IMR-90 (cell line): ENCODE data around the gene CELA2A. TPM values are rescaled to one million over a fixed set of nuclear protein-coding genes. Genes with fewer than 3 reads are reported as not detected.

Source experiments
- ATAC-seq: fragments of 200-7000 bp; cut with Tn5 transposase; 2 replicates; pipeline ENCODE4 v1.9.1; 2020; ENCODE audit warnings: low read depth, mild to moderate bottlenecking, moderate library complexity
- BruUV-seq: library from RNA; stranded (reverse); fragments of 400-500 nt; replicated peaks from 2 replicates; lab custom pipeline; 2021; lab: Mats Ljungman, UMichigan
- CTCF ChIA-PET: fragments of 300-600 bp; formaldehyde crosslinking; extraction: SDS; loops from one replicate; lab custom pipeline; 2021; ENCODE audit warnings: antibody characterized with exemption; lab: Yijun Ruan, JAX
- POLR2A ChIA-PET: fragments of 300-600 bp; sonication (Branson Sonifier 250); formaldehyde crosslinking; loops from one replicate; lab custom pipeline; 2022; ENCODE audit warnings: antibody characterized with exemption; ENCODE audit not compliant: unreplicated experiment; lab: Charles Lee
- DNase-seq: peaks from one replicate; pipeline ENCODE4 v3.0.0; 2013
- H2AFZ ChIP-seq: replicated peaks from 2 replicates; pipeline ENCODE3; 2013; ENCODE audit warnings: low read length, mild to moderate bottlenecking; ENCODE audit not compliant: poor library complexity
- H2AK5ac ChIP-seq: 2 replicates; pipeline ENCODE4 v1.6.1; 2013; ENCODE audit warnings: low read depth, low read length, inconsistent platforms
- H2AK9ac ChIP-seq: replicated peaks from 2 replicates; pipeline ENCODE3; 2013; ENCODE audit warnings: mild to moderate bottlenecking, low read depth, low read length, moderate library complexity; ENCODE audit not compliant: poor library complexity
- H2BK120ac ChIP-seq: 2 replicates; pipeline ENCODE4 v1.6.1; 2013; ENCODE audit warnings: low read depth, low read length, inconsistent platforms
- H2BK15ac ChIP-seq: 3 replicates; pipeline ENCODE4 v1.6.1; 2013; ENCODE audit warnings: low read depth, low read length, inconsistent platforms
- H2BK20ac ChIP-seq: 2 replicates; pipeline ENCODE4 v1.6.1; 2013; ENCODE audit warnings: low read depth, mild to moderate bottlenecking, inconsistent platforms, low read length, moderate library complexity
- H2BK5ac ChIP-seq: 2 replicates; pipeline ENCODE4 v1.6.1; 2013; ENCODE audit warnings: mild to moderate bottlenecking, low read depth, low read length, inconsistent platforms; ENCODE audit not compliant: poor library complexity, severe bottlenecking
- H3K14ac ChIP-seq: replicated peaks from 2 replicates; pipeline ENCODE4 v1.6.1; 2013; ENCODE audit warnings: low read depth, low read length, inconsistent platforms
- H3K18ac ChIP-seq: 2 replicates; pipeline ENCODE4 v1.6.1; 2013; ENCODE audit warnings: low read depth, low read length, control low read depth
- H3K23ac ChIP-seq: 2 replicates; pipeline ENCODE4 v1.6.1; 2013; ENCODE audit warnings: low read depth, low read length, inconsistent platforms
- H3K27ac ChIP-seq: 2 replicates; pipeline ENCODE4 v1.5.1; 2013; ENCODE audit warnings: mild to moderate bottlenecking, control low read depth, low read length; ENCODE audit not compliant: insufficient read depth
- H3K27me3 ChIP-seq: 2 replicates; pipeline ENCODE4 v1.6.1; 2013; ENCODE audit warnings: low read length; ENCODE audit not compliant: control insufficient read depth, insufficient read depth
- H3K36me3 ChIP-seq: 2 replicates; pipeline ENCODE4 v1.6.1; 2013; ENCODE audit warnings: low read length, mixed read lengths; ENCODE audit not compliant: control insufficient read depth, insufficient read depth
- H3K4ac ChIP-seq: 2 replicates; pipeline ENCODE4 v1.6.1; 2013; ENCODE audit warnings: low read depth, low read length, inconsistent platforms
- H3K4me1 ChIP-seq: 2 replicates; pipeline ENCODE4 v1.6.1; 2013; ENCODE audit warnings: low read length, mixed read lengths; ENCODE audit not compliant: control insufficient read depth, insufficient read depth
- H3K4me2 ChIP-seq: 2 replicates; pipeline ENCODE4 v1.6.1; 2013; ENCODE audit warnings: low read depth, mild to moderate bottlenecking, control low read depth, low read length, moderate library complexity
- H3K4me3 ChIP-seq: 2 replicates; pipeline ENCODE4 v1.5.1; 2013; ENCODE audit warnings: low read depth, mild to moderate bottlenecking, control low read depth, low read length, moderate library complexity; ENCODE audit not compliant: insufficient read depth
- H3K56ac ChIP-seq: 2 replicates; pipeline ENCODE4 v1.6.1; 2013; ENCODE audit warnings: low read length, inconsistent platforms; ENCODE audit not compliant: insufficient read depth; ENCODE audit errors: extremely low read depth
- H3K79me1 ChIP-seq, 2 experiments: 2 replicates each; pipeline ENCODE4 v1.6.1; 2013; ENCODE audit warnings: low read length in 2 of 2, inconsistent platforms in 1 of 2, low read depth in 1 of 2
- H3K9ac ChIP-seq: 2 replicates; pipeline ENCODE4 v1.6.1; 2013; ENCODE audit warnings: low read depth, low read length, control low read depth
- H3K9me1 ChIP-seq: 2 replicates; pipeline ENCODE4 v1.6.1; 2013; ENCODE audit warnings: low read length, inconsistent platforms; ENCODE audit not compliant: insufficient read depth
- H3K9me3 ChIP-seq: 2 replicates; pipeline ENCODE4 v1.6.1; 2013; ENCODE audit warnings: low read length; ENCODE audit not compliant: control insufficient read depth, insufficient read depth
- H4K20me1 ChIP-seq: 2 replicates; pipeline ENCODE4 v1.6.1; 2013; ENCODE audit warnings: low read length, inconsistent platforms; ENCODE audit not compliant: insufficient read depth
- H4K5ac ChIP-seq: 2 replicates; pipeline ENCODE4 v1.6.1; 2013; ENCODE audit warnings: mild to moderate bottlenecking, low read depth, low read length, control low read depth
- H4K8ac ChIP-seq, 2 experiments: 2 replicates each; pipeline ENCODE4 v1.6.1; 2013; ENCODE audit warnings: low read depth in 2 of 2, low read length in 2 of 2, control low read depth in 1 of 2, inconsistent platforms in 1 of 2
- H4K91ac ChIP-seq: 2 replicates; pipeline ENCODE4 v1.6.1; 2013; ENCODE audit warnings: low read depth, low read length, inconsistent platforms; ENCODE audit not compliant: insufficient read depth
- POLR2A ChIP-seq: IDR thresholded peaks from 2 replicates; pipeline ENCODE4 v1.6.1; 2012; ENCODE audit warnings: mild to moderate bottlenecking, low read depth, low read length
- WGBS, 2 experiments: methylation state at CpG; one replicate each; pipeline versions ENCODE4 v1.1.5 to v1.1.7; 2013; ENCODE audit warnings: missing lambda C conversion rate in 2 of 2; ENCODE audit not compliant: insufficient read length in 1 of 2; ENCODE audit errors: extremely low coverage in 2 of 2; 5-methylcytosine and 5-hydroxymethylcytosine counted together
- dilution Hi-C: fragments of 300-500 bp; cut with HindIII; formaldehyde crosslinking; loops from one replicate; pipeline ENCODE4 v1.14.3; 2018; ENCODE audit warnings: low sequenced_read_pairs; ENCODE audit not compliant: unreplicated experiment
- in situ Hi-C: fragments of 300-500 bp; cut with MboI; formaldehyde crosslinking; loops from 3 replicates; pipeline ENCODE4 v1.14.3; 2019; ENCODE audit warnings: low sequenced_read_pairs, inconsistent platforms, mixed read lengths
- intact Hi-C: fragments of 100-400 bp; cut with micrococcal nuclease; formaldehyde crosslinking; loops from 2 replicates; pipeline ENCODE4 v1.10.0; 2022
- polyA plus RNA-seq, 3 experiments: library from polyadenylated mRNA; depleted of rRNA; stranded (reverse); fragments of >200 nt; gene quantifications; 2 replicates each; pipeline ENCODE4 v1.2.3, GENCODE V29; 2012; ENCODE audit warnings: low replicate concordance in 1 of 3
- total RNA-seq: library from RNA; depleted of rRNA; stranded (reverse); fragments of >200 nt; gene quantifications from 2 replicates; pipeline ENCODE4 v1.2.3, GENCODE V29; 2012

The CELA2A gene
- total and polyA plus RNA-seq, 2 of the 4 experiments (the other 2 are of a cell fraction), result not detected

DNA sequence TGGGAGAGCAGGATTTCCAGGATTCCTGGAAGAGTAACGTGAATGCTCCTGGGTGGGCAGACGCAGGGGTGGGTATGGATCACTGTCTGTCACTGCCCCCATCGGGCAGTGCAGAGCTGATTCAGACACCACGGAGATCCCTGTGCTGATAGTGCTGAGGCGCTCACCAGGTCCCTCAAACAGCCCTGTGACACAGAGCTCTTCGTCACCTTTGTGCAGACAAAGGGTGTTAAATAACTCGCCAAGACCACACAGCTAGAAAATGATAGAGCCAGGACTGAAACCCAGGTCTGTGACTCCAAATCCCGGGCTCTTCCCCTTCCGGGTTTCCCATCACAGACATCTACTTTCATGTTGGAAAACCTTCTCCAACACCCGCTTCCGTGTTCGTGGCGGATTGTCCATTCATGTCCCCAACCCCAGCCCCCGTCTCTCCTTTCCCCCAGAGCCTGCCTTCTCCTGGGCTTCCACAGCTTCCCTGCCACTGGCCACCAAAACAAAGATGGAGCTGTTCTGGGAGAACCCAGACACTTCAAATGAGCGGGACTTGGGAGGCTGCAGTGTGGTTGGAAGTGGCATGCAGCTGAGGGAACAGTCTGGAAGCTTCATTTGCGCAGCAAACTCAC, 44.2 kb upstream of the CELA2A start:
- H3K27me3 ChIP-seq, result no peaks in the 10 kb centered on the region
- H3K9me3 ChIP-seq, result no peaks in the 10 kb centered on the region
- peaks cover 4% of the 10 kb centered on the region; the same call in 1 of the 2 replicates for H3K36me3 ChIP-seq
- H3K4me1 ChIP-seq, result peaks cover 32% of the 10 kb centered on the region
- H3K27ac ChIP-seq, result no peak overlapping the region
- no peak overlapping the region for H3K56ac ChIP-seq
- H4K5ac ChIP-seq, result no peak overlapping the region
- 0 out of 2 replicates have a peak overlapping the region, but pooled peaks have one; percentile 20 for H4K91ac ChIP-seq
- no peak overlapping the region for H2AK9ac ChIP-seq
- peak overlapping the region in 1 of 2 experiments; percentile 13; a peak in 1 of 4 replicates for H4K8ac ChIP-seq
- H3K4me3 ChIP-seq, result no peak overlapping the region
- no peak overlapping the region for H3K9ac ChIP-seq
- H2BK20ac ChIP-seq, result no peak overlapping the region
- dilution Hi-C loops (no loop called here), in situ Hi-C loops (loop anchor here (5.0 kb wide), 1 partner anchor 70 kb away; no protein-coding TSS in a partner anchor), intact Hi-C loops (no loop called here)
- H2BK5ac ChIP-seq, result no peak overlapping the region
- WGBS, 2 experiments, result 57% methylated on average over 4 of the region's 16 CpGs; no CpG with 5 or more reads in 1 of the 2 experiments
- H2BK15ac ChIP-seq, result no peak overlapping the region
- H3K9me1 ChIP-seq, result peaks cover 13% of the 10 kb centered on the region; the same call in 1 of the 2 replicates
- peak overlapping the region; percentile 73; the same call in 1 of the 2 replicates for H3K4me2 ChIP-seq
- no peak overlapping the region for H2AK5ac ChIP-seq
- H3K23ac ChIP-seq, result no peak overlapping the region
- no peak for TF ChIP-seq POLR2A
- CTCF ChIA-PET, result interaction anchor here (0.7 to 1.1 kb wide), 2 partner anchors 15 to 84 kb away, joined by 3 read pairs; no protein-coding TSS in a partner anchor
- peaks cover 14 to 69% of the 10 kb centered on the region in 2 experiments; a peak in 3 of 4 replicates for H3K79me1 ChIP-seq
- H3K14ac ChIP-seq, result 0 out of 2 replicates have a peak overlapping the region, but pooled peaks have one; percentile 37
- no peak overlapping the region for H2BK120ac ChIP-seq
- peak overlapping the region; percentile 22; the same call in 1 of the 2 replicates for H3K4ac ChIP-seq
- H3K18ac ChIP-seq, result no peak overlapping the region
- H2AFZ ChIP-seq, result no peak overlapping the region
- ATAC-seq (no peak), DNase-seq (no peak)
- POLR2A ChIA-PET, result no interaction called here
- peaks cover 25% of the 10 kb centered on the region for H4K20me1 ChIP-seq
- no TSS peak for BruUV-seq
